ENCODE results near the gene CHAF1A.
A peak's percentile ranks its signal among the peaks of the same experiment; 100 is the strongest.

GRCh38 chr19:4457654-4458395, 55.4 kb downstream of the CHAF1A start, which contains the start of gene UBXN6:
- no peak for TF ChIP-seq POLR2A (IDR thresholded peaks at IDR 0.05)
- TF ChIP-seq CTCF (IDR thresholded peaks at IDR 0.05), result peak in 1 of 3 experiments; percentile 24
